Umbilical cord (tissue), 2 donors: ENCODE results near the gene HPS3. TPM values are rescaled to one million over a fixed set of nuclear protein-coding genes. Genes with fewer than 3 reads are reported as not detected.
A peak's percentile ranks its signal among the peaks of the same experiment; 100 is the strongest.

Experiments
- DNase-seq: peaks from one replicate; pipeline ENCODE4 v3.0.0-alpha.2; 2015; ENCODE audit warnings: low spot score
- total RNA-seq: library from RNA; depleted of rRNA; stranded (reverse); fragments of >200 nt; gene quantifications from one replicate; pipeline ENCODE4 v1.2.3, GENCODE V29; 2014; ENCODE audit warnings: low replicate concordance; ENCODE audit not compliant: insufficient read depth

The HPS3 gene
- total RNA-seq, 1 donor from 2014 or later: 28.4 TPM

- DNase-seq: peak; percentile 74
Measured at GRCh38 chr3:149120051-149120972, 9.1 kb upstream of the HPS3 start.

- DNase-seq: no peak
Measured at GRCh38 chr3:149122721-149123578, 6.5 kb upstream of the HPS3 start.

GRCh38 chr3:149128821-149129220, 617 bp upstream of the HPS3 start:
- peak; percentile 55 for DNase-seq

- no peak for DNase-seq
Measured at GRCh38 chr3:149131589-149131988, 2.2 kb downstream of the HPS3 start.

GRCh38 chr3:149134575-149134974, 5.1 kb downstream of the HPS3 start:
- no peak for DNase-seq

GRCh38 chr3:149142682-149143081, 13.2 kb downstream of the HPS3 start:
- DNase-seq: no peak

GRCh38 chr3:149145356-149145755, 15.9 kb downstream of the HPS3 start:
- no peak for DNase-seq

GRCh38 chr3:149145974-149146373, 16.5 kb downstream of the HPS3 start:
- peak; percentile 28 for DNase-seq

GRCh38 chr3:149150436-149150835, 21.0 kb downstream of the HPS3 start:
- DNase-seq: no peak

- peak; percentile 12 for DNase-seq
Measured at GRCh38 chr3:149151843-149152242, 22.4 kb downstream of the HPS3 start.

GRCh38 chr3:149152420-149152819, 23.0 kb downstream of the HPS3 start:
- DNase-seq: no peak

- DNase-seq: no peak
Measured at GRCh38 chr3:149153402-149153801, 24.0 kb downstream of the HPS3 start.

GRCh38 chr3:149160754-149161300, 31.4 kb downstream of the HPS3 start:
- DNase-seq: no peak

GRCh38 chr3:149162007-149162406, 32.6 kb downstream of the HPS3 start:
- DNase-seq: no peak

- no peak for DNase-seq
Measured at GRCh38 chr3:149163066-149163465, 33.6 kb downstream of the HPS3 start.

GRCh38 chr3:149167898-149168297, 38.5 kb downstream of the HPS3 start:
- no peak for DNase-seq

GRCh38 chr3:149170672-149171071, 41.2 kb downstream of the HPS3 start:
- DNase-seq: no peak

GRCh38 chr3:149174901-149175300, 45.5 kb downstream of the HPS3 start:
- DNase-seq: no peak

GRCh38 chr3:149177122-149177521, 47.7 kb downstream of the HPS3 start:
- DNase-seq: no peak

- no peak for DNase-seq
Measured at GRCh38 chr3:149179220-149179619, 49.8 kb downstream of the HPS3 start.

GRCh38 chr3:149180057-149180573, 50.7 kb downstream of the HPS3 start:
- DNase-seq: peak; percentile 94

GRCh38 chr3:149181182-149181581, 51.7 kb downstream of the HPS3 start:
- no peak for DNase-seq
